HL-60 (cell line): ENCODE data around the gene LY6G5C.

ENCODE experiments used
- DNase-seq, 2 experiments: peaks; one replicate each; pipeline ENCODE4 v3.0.0-alpha.2; 2010 to 2020; ENCODE audit warnings: low read depth in 1 of 2, low spot score in 1 of 2
- H3K27ac ChIP-seq: fragments of 250-450 bp; sonication (Bioruptor Pico); replicated peaks from 2 replicates; pipeline ENCODE4 v1.5.1; 2020; ENCODE audit warnings: mild to moderate bottlenecking, moderate library complexity
- H3K27me3 ChIP-seq: fragments of 250-450 bp; sonication (Bioruptor Pico); 2 replicates; pipeline ENCODE4 v1.5.1; 2021; ENCODE audit warnings: mild to moderate bottlenecking, moderate library complexity; ENCODE audit not compliant: insufficient read depth, poor library complexity, severe bottlenecking
- H3K4me3 ChIP-seq: replicated peaks from 2 replicates; pipeline ENCODE4 v1.5.1; 2011; ENCODE audit warnings: mild to moderate bottlenecking, control low read depth, low read length; ENCODE audit not compliant: insufficient read depth
- GABPA ChIP-seq: IDR thresholded peaks from 2 replicates; pipeline ENCODE4 v1.6.1; 2012; ENCODE audit warnings: low read depth
- POLR2AphosphoS5 ChIP-seq: IDR thresholded peaks from 2 replicates; pipeline ENCODE4 v1.6.1; 2012; ENCODE audit warnings: low read depth
- SPI1 ChIP-seq: IDR thresholded peaks from 2 replicates; pipeline ENCODE4 v1.6.1; 2012; ENCODE audit warnings: low read depth, mild to moderate bottlenecking, borderline replicate concordance
- long read RNA-seq: library from polyadenylated mRNA; unstranded; transcript quantifications from one replicate; pipeline ENCODE4 v2.0.0, GENCODE V29; 2020
- TF ChIP-seq, protein P1 (sequence below): IDR thresholded peaks from one replicate; pipeline ENCODE4 v1.5.1; 2011; ENCODE audit warnings: low read length, control low read depth, inconsistent platforms; ENCODE audit not compliant: insufficient read depth
- TF ChIP-seq, protein P2 (sequence below): IDR thresholded peaks from 2 replicates; pipeline ENCODE4 v1.6.1; 2012; ENCODE audit warnings: low read depth; ENCODE audit not compliant: insufficient replicate concordance

Gene LY6G5C, protein sequence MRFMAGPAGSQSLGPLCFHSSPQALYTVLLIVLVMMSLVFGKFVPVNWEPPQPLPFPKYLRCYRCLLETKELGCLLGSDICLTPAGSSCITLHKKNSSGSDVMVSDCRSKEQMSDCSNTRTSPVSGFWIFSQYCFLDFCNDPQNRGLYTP
- long read RNA-seq: 0 reads

DNA sequence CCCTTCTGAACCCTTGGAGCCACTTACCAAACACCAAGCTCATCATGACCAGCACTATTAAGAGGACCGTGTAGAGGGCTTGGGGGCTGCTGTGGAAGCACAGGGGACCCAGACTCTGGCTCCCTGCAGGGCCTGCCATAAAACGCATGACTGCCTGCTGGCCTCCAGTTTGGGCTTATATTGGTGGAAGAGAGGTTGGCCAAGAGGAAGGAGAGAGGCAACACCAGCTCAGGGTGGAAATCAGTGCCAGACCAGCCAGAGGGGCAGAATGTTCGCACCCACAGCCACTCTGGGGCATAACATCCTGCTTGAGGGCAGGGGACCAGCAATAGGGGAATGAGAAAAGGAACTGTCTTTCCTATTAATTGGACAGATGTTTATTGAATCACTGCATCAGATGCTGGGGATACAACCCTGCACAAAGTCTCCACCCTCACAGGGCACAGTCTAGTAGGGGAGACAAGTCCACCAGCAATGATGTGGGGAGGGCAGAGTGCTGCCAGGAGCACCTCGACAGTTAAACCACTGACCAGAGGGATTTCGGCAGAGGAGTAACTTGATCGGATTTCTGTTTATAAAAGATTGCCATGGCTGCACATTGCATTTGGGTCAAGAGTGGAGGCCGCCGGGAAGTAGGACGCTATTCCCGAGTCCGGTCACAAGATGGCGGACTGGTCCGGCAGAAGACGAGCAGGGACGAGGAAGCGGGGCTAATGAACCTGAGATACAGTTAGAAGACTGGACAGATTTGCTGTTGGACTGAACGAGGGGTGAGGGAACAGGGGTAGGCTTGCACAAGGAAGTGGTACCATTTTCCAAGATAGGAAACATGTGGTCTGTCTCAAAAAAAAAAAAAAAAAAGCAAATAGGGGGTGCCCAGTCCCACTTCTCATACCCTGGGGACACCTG lies at the start of gene LY6G5C:
Gene LY6G5C, minus strand, starts transcription at position 842 of the 909 bp plus-strand sequence. Its CDS starts 694 bp downstream, at position 148.
- TF ChIP-seq, protein P1, sequence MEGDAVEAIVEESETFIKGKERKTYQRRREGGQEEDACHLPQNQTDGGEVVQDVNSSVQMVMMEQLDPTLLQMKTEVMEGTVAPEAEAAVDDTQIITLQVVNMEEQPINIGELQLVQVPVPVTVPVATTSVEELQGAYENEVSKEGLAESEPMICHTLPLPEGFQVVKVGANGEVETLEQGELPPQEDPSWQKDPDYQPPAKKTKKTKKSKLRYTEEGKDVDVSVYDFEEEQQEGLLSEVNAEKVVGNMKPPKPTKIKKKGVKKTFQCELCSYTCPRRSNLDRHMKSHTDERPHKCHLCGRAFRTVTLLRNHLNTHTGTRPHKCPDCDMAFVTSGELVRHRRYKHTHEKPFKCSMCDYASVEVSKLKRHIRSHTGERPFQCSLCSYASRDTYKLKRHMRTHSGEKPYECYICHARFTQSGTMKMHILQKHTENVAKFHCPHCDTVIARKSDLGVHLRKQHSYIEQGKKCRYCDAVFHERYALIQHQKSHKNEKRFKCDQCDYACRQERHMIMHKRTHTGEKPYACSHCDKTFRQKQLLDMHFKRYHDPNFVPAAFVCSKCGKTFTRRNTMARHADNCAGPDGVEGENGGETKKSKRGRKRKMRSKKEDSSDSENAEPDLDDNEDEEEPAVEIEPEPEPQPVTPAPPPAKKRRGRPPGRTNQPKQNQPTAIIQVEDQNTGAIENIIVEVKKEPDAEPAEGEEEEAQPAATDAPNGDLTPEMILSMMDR: peak; percentile 31
- TF ChIP-seq GABPA: no peak
- peak; percentile 14; the same call in 1 of the 2 replicates for TF ChIP-seq SPI1
- no peak for TF ChIP-seq POLR2AphosphoS5
- TF ChIP-seq, protein P2, sequence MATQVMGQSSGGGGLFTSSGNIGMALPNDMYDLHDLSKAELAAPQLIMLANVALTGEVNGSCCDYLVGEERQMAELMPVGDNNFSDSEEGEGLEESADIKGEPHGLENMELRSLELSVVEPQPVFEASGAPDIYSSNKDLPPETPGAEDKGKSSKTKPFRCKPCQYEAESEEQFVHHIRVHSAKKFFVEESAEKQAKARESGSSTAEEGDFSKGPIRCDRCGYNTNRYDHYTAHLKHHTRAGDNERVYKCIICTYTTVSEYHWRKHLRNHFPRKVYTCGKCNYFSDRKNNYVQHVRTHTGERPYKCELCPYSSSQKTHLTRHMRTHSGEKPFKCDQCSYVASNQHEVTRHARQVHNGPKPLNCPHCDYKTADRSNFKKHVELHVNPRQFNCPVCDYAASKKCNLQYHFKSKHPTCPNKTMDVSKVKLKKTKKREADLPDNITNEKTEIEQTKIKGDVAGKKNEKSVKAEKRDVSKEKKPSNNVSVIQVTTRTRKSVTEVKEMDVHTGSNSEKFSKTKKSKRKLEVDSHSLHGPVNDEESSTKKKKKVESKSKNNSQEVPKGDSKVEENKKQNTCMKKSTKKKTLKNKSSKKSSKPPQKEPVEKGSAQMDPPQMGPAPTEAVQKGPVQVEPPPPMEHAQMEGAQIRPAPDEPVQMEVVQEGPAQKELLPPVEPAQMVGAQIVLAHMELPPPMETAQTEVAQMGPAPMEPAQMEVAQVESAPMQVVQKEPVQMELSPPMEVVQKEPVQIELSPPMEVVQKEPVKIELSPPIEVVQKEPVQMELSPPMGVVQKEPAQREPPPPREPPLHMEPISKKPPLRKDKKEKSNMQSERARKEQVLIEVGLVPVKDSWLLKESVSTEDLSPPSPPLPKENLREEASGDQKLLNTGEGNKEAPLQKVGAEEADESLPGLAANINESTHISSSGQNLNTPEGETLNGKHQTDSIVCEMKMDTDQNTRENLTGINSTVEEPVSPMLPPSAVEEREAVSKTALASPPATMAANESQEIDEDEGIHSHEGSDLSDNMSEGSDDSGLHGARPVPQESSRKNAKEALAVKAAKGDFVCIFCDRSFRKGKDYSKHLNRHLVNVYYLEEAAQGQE: no peak
- H3K4me3 ChIP-seq: peak within 1 kb of the TSS; percentile 43
- no peaks in the 10 kb centered on the region for H3K27me3 ChIP-seq
- H3K27ac ChIP-seq: peak within 1 kb of the TSS; percentile 29; the same call in 1 of the 2 replicates
- DNase-seq: peak; percentile 74 to 81

DNA sequence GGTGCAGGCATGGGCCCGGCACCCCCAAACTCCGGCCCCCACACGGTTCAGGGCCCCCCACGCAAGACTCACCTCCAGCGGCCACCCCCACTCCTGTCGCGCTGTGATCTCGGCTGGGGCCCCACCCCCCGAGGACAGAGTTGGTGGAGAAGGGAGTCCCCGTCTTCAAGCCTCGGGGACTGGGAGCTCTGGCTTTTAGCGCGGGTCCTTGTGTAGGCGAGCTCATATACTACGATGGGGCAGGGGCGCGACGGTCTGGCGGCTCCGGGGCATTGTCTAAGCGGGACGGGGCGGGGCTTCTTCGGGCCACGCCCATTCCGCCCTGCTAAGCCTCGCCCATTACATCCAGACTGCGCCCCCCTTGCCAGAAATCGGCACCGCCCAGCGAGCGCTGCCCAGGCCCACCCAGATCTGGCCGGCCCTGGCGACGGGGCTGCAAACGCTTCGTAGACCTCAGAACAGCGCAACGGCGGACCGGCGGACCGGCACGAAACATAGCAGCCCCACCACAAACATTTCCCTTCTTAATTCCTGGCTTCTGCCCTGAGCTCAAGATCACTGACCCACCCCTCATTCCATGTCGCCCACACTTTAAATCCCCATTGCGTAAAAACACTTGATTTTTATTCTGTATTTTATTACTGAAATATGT lies 49.2 kb upstream of the LY6G5C start:
- TF ChIP-seq GABPA (no peak), POLR2AphosphoS5 (peak; percentile 88), SPI1 (no peak)
- Histone ChIP-seq H3K27ac (peak overlapping the region; percentile 57), H3K27me3 (no peaks in the 10 kb centered on the region), H3K4me3 (peak overlapping the region; percentile 33)
- peak; percentile 57 to 58 for DNase-seq

DNA sequence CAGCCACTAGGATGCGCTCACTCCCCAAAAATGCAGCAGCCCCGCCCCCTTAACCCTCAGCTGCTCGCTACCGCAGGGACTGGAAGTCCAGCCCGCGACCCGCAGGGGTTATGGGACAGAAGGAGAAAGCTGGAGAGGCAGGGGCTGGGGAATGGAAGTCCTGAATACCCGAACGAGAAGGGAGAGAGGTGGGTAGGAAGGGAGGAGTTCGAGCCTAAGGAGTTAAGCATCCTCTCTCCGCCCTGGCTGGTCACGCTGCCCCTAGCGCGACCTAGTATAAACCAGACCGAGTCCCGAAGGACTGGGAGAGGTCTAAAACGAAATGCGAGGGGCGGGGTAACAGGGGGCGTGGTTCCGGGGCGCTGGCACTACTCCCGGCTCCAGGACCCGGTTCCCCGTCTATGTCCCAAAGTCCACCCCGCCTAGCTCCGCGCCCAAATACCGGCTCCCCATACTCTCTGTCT lies 48.7 kb upstream of the LY6G5C start:
- TF ChIP-seq GABPA (no peak), POLR2AphosphoS5 (no peak), SPI1 (no peak)
- TF ChIP-seq, protein P2: no peak
- TF ChIP-seq, protein P1: peak; percentile 49
- H3K27me3 ChIP-seq: no peaks in the 10 kb centered on the region
- peak overlapping the region; percentile 33 for H3K4me3 ChIP-seq
- peak; percentile 72 to 83 for DNase-seq
- H3K27ac ChIP-seq: peak overlapping the region; percentile 57
